ENCODE data around the gene SLC19A1.

DNA sequence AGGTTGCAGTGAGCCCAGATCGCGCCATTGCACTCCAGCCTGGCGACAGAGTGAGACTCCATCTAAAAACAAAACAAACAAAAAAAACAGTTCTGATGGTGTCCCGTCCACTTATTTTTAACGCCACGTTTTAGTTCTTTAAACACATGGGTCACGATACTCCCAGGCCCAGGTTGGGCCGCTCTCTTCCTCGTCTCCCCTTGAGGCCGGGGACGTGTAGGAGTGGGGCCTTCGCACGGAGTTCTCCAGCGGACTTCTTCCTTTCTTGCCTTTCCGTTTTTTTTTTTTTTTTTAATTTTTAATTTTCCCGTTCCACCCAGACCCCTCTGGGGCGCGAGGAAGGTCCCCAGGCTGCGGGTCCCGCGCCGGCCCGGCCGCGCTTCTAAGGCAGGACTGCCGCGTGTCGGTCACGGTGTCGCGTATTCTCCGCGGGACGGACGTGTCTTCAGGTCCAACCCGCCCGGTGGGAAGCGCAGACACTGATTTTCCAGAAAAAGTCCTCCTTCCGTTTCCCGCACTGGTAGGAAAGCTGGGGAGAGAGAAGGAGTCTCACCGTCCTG lies 47.5 kb upstream of the SLC19A1 start:
- TF ChIP-seq, protein P1, sequence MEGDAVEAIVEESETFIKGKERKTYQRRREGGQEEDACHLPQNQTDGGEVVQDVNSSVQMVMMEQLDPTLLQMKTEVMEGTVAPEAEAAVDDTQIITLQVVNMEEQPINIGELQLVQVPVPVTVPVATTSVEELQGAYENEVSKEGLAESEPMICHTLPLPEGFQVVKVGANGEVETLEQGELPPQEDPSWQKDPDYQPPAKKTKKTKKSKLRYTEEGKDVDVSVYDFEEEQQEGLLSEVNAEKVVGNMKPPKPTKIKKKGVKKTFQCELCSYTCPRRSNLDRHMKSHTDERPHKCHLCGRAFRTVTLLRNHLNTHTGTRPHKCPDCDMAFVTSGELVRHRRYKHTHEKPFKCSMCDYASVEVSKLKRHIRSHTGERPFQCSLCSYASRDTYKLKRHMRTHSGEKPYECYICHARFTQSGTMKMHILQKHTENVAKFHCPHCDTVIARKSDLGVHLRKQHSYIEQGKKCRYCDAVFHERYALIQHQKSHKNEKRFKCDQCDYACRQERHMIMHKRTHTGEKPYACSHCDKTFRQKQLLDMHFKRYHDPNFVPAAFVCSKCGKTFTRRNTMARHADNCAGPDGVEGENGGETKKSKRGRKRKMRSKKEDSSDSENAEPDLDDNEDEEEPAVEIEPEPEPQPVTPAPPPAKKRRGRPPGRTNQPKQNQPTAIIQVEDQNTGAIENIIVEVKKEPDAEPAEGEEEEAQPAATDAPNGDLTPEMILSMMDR (IDR thresholded peaks at IDR 0.05; ENCODE audit: low read length): no peak
- TF ChIP-seq EZH2 (optimal IDR thresholded peaks at IDR 0.05; ENCODE audit: low read depth, low read length) (no peak), EZH2phosphoT487 (IDR thresholded peaks at IDR 0.05; ENCODE audit: low read length) (no peak)

All from MM.1S (cell line).